Esophagus (tissue), 2 donors: ENCODE measurements around the gene CKAP5. TPM values are rescaled to one million over a fixed set of nuclear protein-coding genes. Genes with fewer than 3 reads are reported as not detected.
"Not testable (repeated sequence)": the region's sequence is repeated elsewhere in the genome, so short reads cannot be mapped to it uniquely, and the experiment has no call there.

Source experiments
- H3K27ac ChIP-seq, 2 donors: one replicate each; pipeline ENCODE4 v1.5.1; 2013; ENCODE audit warnings: low read depth in 2 of 2, mild to moderate bottlenecking in 2 of 2, inconsistent platforms in 1 of 2, low read length in 1 of 2, moderate library complexity in 1 of 2
- H3K27me3 ChIP-seq, 2 donors: one replicate each; pipeline ENCODE4 v1.6.1; 2013; ENCODE audit warnings: low read length in 2 of 2, control low read depth in 1 of 2, mild to moderate bottlenecking in 1 of 2; ENCODE audit not compliant: insufficient read depth in 2 of 2, control insufficient read depth in 1 of 2
- H3K36me3 ChIP-seq, 2 donors: one replicate each; pipeline ENCODE4 v1.6.1; 2013; ENCODE audit warnings: low read length in 1 of 2; ENCODE audit not compliant: control insufficient read depth in 2 of 2, insufficient read depth in 2 of 2
- H3K4me1 ChIP-seq, 2 donors: one replicate each; pipeline ENCODE4 v1.6.1; 2013; ENCODE audit warnings: low read length in 1 of 2; ENCODE audit not compliant: control insufficient read depth in 2 of 2, insufficient read depth in 2 of 2
- H3K4me3 ChIP-seq, 2 donors: one replicate each; pipeline ENCODE4 v1.5.1; 2013; ENCODE audit warnings: low read length in 2 of 2, mild to moderate bottlenecking in 2 of 2, low read depth in 1 of 2, moderate library complexity in 1 of 2
- H3K9me3 ChIP-seq, 2 donors: one replicate each; pipeline ENCODE4 v1.6.1; 2013; ENCODE audit warnings: mild to moderate bottlenecking in 2 of 2, low read depth in 1 of 2, low read length in 1 of 2, moderate library complexity in 1 of 2; ENCODE audit not compliant: control insufficient read depth in 2 of 2, insufficient read depth in 1 of 2
- WGBS, 2 donors: extraction: QIAGEN DNeasy Blood & Tissue Kit; methylation state at CpG; one replicate each; pipeline ENCODE4 v1.1.7; 2013; 5-methylcytosine and 5-hydroxymethylcytosine counted together
- polyA plus RNA-seq, 2 donors: library from polyadenylated mRNA; stranded (reverse); fragments of 200-250 nt; gene quantifications; one replicate each; pipeline ENCODE4 v1.2.3, GENCODE V29; 2013
- donor health status: healthy with polysubstance abuse.
- donor health status: Bipolar disorder and iron deficiency.

The CKAP5 gene
- polyA plus RNA-seq, 2 donors: 5.0 to 13.4 TPM

DNA sequence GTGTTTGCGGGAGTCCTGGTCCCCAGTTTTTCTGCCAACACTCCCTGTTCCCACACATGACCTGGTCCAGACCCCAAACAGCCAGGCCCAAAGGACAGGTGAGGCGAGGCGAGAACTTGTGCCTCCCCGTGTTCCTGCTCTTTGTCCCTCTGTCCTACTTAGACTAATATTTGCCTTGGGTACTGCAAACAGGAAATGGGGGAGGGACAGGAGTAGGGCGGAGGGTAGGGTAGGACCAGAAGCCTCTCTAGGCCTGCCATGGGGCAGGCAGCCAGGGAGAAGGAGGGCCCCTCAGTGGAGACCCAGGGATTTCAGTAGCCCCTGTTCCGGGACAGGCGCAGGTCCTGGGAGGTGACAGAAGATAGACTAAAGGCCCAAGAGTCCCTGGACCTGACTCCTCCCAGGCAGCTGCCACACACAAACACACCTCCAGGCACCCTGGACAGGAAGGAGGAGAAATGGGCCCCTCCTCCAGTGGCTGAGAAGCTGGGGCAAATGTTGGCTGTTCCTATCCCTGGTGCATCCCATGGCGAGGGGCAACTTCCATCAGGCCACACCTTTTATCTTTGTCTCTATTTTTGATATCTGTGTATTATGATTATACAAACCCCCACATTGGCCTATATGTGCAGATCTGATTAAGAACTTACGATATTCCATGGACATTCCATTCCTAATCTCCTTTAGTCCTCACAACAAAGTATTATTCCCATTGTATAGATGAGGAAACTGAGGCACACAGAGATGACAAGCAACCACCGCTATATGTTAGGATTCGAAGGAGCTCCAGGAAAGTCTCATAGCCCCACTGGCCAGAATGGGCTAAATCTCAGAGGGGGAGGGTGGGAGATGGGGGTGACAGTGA, 127.7 kb downstream of the CKAP5 start:
- Histone ChIP-seq H3K9me3 (no peaks in the 10 kb centered on the region), H3K27ac (no peak overlapping the region), H3K4me1 (no peaks in the 10 kb centered on the region), H3K4me3 (no peak overlapping the region), H3K36me3 (no peaks in the 10 kb centered on the region), H3K27me3 (no peaks in the 10 kb centered on the region)
- WGBS, 2 donors: 80 to 84% methylated on average over 11 of the region's 11 CpGs

- not testable (repeated sequence) for H3K4me3 ChIP-seq, H3K4me1 ChIP-seq, H3K36me3 ChIP-seq, H3K27ac ChIP-seq, H3K9me3 ChIP-seq, H3K27me3 ChIP-seq
- 92 to 98% methylated on average over 2 of the region's 2 CpGs for WGBS, 2 donors
Observed at GRCh38 chr11:46717825-46718154, 128.3 kb downstream of the CKAP5 start.

DNA sequence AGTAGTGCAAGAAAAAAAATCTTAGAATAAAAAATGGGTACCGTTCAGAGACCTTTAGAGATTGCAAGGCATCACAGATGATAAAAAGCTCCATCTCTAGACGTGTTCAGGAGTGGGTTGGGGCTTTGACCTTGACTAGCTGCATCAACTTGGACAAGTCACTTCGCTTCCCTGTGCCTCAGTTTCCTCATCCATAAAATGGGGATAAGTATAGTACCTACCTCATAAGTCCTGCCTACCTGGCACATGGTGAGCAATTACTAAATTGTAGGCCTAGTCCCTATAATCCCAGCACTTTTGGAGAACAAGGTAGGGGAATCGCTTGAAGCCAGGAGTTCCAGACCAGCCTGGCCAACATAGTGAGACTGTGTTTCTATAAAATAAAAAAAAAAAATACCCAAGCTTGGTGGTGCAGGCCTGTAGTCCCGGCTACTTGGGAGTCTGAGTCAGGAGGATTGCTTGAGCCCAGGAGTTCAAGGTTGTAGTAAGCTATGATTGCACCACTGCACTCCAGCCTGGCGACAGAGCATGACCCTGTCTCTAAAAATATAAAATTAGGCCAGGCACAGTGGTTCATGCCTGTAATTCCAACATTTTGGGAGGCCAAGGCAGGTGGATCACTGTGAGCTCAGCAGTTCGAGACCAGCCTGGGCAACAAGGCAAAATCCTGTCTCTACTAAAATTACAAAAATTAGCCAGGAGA, 133.1 kb downstream of the CKAP5 start:
- H3K4me3 ChIP-seq: no peak overlapping the region
- 90 to 94% methylated on average over 7 of the region's 7 CpGs for WGBS, 2 donors
- H3K27me3 ChIP-seq: no peaks in the 10 kb centered on the region
- no peaks in the 10 kb centered on the region for H3K4me1 ChIP-seq
- no peaks in the 10 kb centered on the region for H3K36me3 ChIP-seq
- H3K9me3 ChIP-seq: no peaks in the 10 kb centered on the region
- no peak overlapping the region for H3K27ac ChIP-seq

GRCh38 chr11:46711303-46711702, 134.8 kb downstream of the CKAP5 start:
- WGBS, 2 donors: 68 to 77% methylated on average over 5 of the region's 5 CpGs
- no peaks in the 10 kb centered on the region for H3K4me1 ChIP-seq
- no peaks in the 10 kb centered on the region for H3K9me3 ChIP-seq
- no peaks in the 10 kb centered on the region for H3K27me3 ChIP-seq
- peak overlapping the region; percentile 38 to 48 for H3K27ac ChIP-seq
- no peak overlapping the region for H3K4me3 ChIP-seq
- H3K36me3 ChIP-seq: peaks cover 4 to 6% of the 10 kb centered on the region in 2 donors

DNA sequence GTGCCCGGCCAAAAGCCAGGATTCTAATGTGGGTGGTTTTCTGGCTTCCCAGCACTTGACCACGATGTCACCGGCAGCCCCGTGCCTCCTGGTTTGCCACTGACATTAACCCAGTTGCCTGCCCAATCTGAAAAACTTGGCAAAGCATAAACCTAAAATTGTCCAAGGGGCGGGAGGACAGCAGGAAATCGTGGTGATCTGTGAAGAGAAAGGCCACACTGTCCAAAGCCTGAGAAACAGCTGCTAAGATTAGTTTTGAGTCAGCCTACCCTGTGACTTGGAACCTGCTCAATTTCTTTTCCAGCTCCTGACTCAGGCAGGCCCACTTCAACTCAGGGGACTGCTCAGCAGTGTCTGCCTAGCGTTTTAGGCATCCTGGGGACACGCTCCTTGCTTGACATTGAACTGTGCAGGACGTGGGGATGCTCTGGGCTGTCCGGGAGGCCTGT, 135.2 kb downstream of the CKAP5 start:
- H3K4me3 ChIP-seq: no peak overlapping the region
- no peaks in the 10 kb centered on the region for H3K9me3 ChIP-seq
- H3K27me3 ChIP-seq: no peaks in the 10 kb centered on the region
- 62 to 67% methylated on average over 10 of the region's 10 CpGs for WGBS, 2 donors
- H3K4me1 ChIP-seq: no peaks in the 10 kb centered on the region
- H3K36me3 ChIP-seq: peaks cover 5 to 10% of the 10 kb centered on the region in 2 donors
- H3K27ac ChIP-seq: peak overlapping the region; percentile 38 to 48

DNA sequence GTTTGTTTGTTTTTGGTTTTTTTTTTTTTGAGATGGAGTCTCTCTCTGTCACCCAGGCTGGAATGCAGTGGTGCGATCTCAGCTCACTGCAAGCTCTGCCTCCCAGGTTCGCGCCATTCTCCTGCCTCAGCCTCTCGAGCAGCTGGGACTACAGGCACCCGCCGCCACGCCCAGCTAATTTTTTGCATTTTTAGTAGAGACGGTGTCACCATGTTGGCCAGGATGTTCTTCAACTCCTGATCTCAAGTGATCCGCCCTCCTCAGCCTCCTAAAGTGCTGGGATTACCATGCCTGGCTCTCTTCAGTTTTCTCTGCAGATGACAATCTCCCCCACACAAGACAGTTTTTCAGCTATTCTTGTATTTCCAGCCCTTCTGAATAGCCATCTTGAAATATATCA, 136.7 kb downstream of the CKAP5 start:
- H3K27ac ChIP-seq, H3K4me3 ChIP-seq, H3K9me3 ChIP-seq, H3K4me1 ChIP-seq, H3K27me3 ChIP-seq: not testable (repeated sequence)
- peaks cover 5 to 25% of the 10 kb centered on the region in 2 donors for H3K36me3 ChIP-seq
- 90 to 91% methylated on average over 9 of the region's 9 CpGs for WGBS, 2 donors

DNA sequence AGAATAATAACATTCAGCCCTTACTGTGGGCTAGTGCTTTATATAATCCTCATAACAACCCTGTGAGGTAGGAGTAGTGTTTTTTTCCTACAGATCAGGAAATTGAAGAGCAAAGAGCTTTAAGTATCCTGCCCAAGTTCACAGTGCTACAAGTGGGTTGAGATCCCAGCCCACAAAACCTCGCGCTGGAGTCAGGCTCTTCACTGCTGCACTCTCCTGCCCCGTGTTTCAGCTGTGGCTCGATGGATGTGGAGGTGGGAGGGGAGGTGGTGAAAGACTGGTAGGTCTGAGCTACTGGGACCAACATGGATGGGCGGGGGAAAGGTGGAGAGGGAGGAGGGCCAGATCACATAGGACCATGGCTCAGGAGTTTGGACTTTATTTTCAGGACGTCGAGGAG, 139.2 kb downstream of the CKAP5 start:
- H3K4me3 ChIP-seq: no peak overlapping the region
- WGBS, 2 donors: 91 to 95% methylated on average over 7 of the region's 7 CpGs
- peaks cover 0 to 5% of the 10 kb centered on the region in 2 donors for H3K4me1 ChIP-seq
- H3K9me3 ChIP-seq: no peaks in the 10 kb centered on the region
- H3K27ac ChIP-seq: no peak overlapping the region
- H3K27me3 ChIP-seq: no peaks in the 10 kb centered on the region
- peaks cover 10 to 39% of the 10 kb centered on the region in 2 donors for H3K36me3 ChIP-seq

- Histone ChIP-seq H3K27me3 (no peaks in the 10 kb centered on the region), H3K9me3 (no peaks in the 10 kb centered on the region), H3K27ac (no peak overlapping the region), H3K4me1 (peaks cover 0 to 8% of the 10 kb centered on the region in 2 donors), H3K36me3 (peaks cover 10 to 39% of the 10 kb centered on the region in 2 donors), H3K4me3 (no peak overlapping the region)
- 96 to 97% methylated on average over 31 of the region's 31 CpGs for WGBS, 2 donors
Observed at GRCh38 chr11:46705070-46705688, 140.9 kb downstream of the CKAP5 start.

DNA sequence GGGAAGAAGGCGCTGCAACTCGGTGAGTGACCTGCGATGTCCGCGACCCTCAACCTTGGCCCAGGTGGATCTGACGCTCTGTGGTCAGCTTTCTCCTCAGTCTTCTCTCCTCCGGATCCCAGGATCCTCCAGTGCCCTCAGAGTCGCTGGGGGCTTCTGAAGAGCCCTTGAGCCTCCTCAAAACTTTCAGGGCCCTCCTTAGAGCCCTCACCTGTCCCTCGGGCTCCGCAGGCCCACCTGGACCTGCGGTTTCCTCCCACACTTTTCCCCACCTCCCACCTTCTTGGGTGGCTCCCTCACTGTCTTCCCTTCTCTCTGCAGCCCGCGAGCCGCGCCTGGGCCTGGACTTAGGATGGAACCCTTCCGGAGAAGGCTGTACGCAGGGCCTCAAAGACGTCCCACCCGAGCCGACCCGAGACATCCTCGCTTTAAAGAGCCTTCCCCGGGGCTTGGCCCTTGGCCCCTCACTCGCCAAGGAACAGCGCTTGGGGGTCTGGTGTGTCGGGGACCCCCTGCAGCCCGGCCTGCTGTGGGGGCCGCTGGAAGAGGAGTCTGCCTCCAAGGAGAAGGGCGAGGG, 144.9 kb downstream of the CKAP5 start:
- Histone ChIP-seq H3K4me1 (peaks cover 3 to 25% of the 10 kb centered on the region in 2 donors), H3K36me3 (peaks cover 5 to 34% of the 10 kb centered on the region in 2 donors), H3K27ac (peak overlapping the region; percentile 93 to 94), H3K4me3 (peak overlapping the region; percentile 85 to 94), H3K27me3 (no peaks in the 10 kb centered on the region), H3K9me3 (no peaks in the 10 kb centered on the region)
- WGBS, 2 donors: 0 to 1% methylated on average over 29 of the region's 29 CpGs
